Liver (tissue), 9 donors: ENCODE data around the gene LHPP. TPM values are rescaled to one million over a fixed set of nuclear protein-coding genes. Genes with fewer than 3 reads are reported as not detected.

ENCODE experiments used
- DNase-seq: peaks from one replicate; pipeline ENCODE4 v3.0.0-alpha.2; 2017; ENCODE audit warnings: low spot score
- H3K27ac ChIP-seq, 2 donors: one replicate each; pipeline ENCODE4 v1.7.0; 2013; ENCODE audit warnings: inconsistent platforms in 2 of 2, low read length in 2 of 2, control low read depth in 1 of 2, low read depth in 1 of 2, mild to moderate bottlenecking in 1 of 2
- H3K27me3 ChIP-seq, 4 donors: one replicate each; pipeline versions ENCODE4 v1.6.1 to v1.7.0; 2013; ENCODE audit warnings: low read length in 3 of 4, inconsistent platforms in 1 of 4, mild to moderate bottlenecking in 1 of 4, moderate library complexity in 1 of 4; ENCODE audit not compliant: control insufficient read depth in 4 of 4, insufficient read depth in 4 of 4
- H3K36me3 ChIP-seq, 4 donors: one replicate each; pipeline versions ENCODE4 v1.6.1 to v1.7.0; 2013; ENCODE audit warnings: low read length in 3 of 4, mild to moderate bottlenecking in 3 of 4, low read depth in 1 of 4, moderate library complexity in 1 of 4; ENCODE audit not compliant: control insufficient read depth in 4 of 4, insufficient read depth in 3 of 4
- H3K4me1 ChIP-seq, 4 donors: one replicate each; pipeline versions ENCODE4 v1.6.1 to v1.7.0; 2013; ENCODE audit warnings: low read length in 3 of 4, mild to moderate bottlenecking in 3 of 4, moderate library complexity in 1 of 4; ENCODE audit not compliant: control insufficient read depth in 4 of 4, insufficient read depth in 4 of 4
- H3K4me3 ChIP-seq, 3 donors: one replicate each; pipeline versions ENCODE4 v1.6.1 to v1.7.0; 2013; ENCODE audit warnings: low read length in 3 of 3, control low read depth in 1 of 3, low read depth in 1 of 3, mild to moderate bottlenecking in 1 of 3
- H3K9ac ChIP-seq, 2 donors: one replicate each; pipeline ENCODE4 v1.7.0; 2013; ENCODE audit warnings: low read length in 2 of 2, mild to moderate bottlenecking in 2 of 2, moderate library complexity in 2 of 2, control low read depth in 1 of 2, low read depth in 1 of 2
- H3K9me3 ChIP-seq, 4 donors: one replicate each; pipeline versions ENCODE4 v1.6.1 to v1.7.0; 2013; ENCODE audit warnings: low read length in 3 of 4; ENCODE audit not compliant: control insufficient read depth in 4 of 4
- ATF3 ChIP-seq: IDR thresholded peaks from 2 replicates; pipeline ENCODE4 v1.6.1; 2016; ENCODE audit warnings: antibody characterized with exemption
- CTCF ChIP-seq: fragments of 150-350 bp; IDR thresholded peaks from 2 replicates; pipeline ENCODE4 v1.5.1; 2017; ENCODE audit warnings: improper control_type of control experiment, low read depth, low read length; ENCODE audit not compliant: missing input control
- EGR1 ChIP-seq, 2 donors: IDR thresholded peaks; 2 replicates each; pipeline ENCODE4 v1.6.1; 2016 to 2018; ENCODE audit warnings: antibody characterized with exemption in 2 of 2, low read depth in 2 of 2
- FOXA1 ChIP-seq: IDR thresholded peaks from 2 replicates; pipeline ENCODE4 v1.6.1; 2016; ENCODE audit warnings: antibody characterized with exemption
- FOXA2 ChIP-seq: IDR thresholded peaks from 2 replicates; pipeline ENCODE4 v1.6.1; 2016; ENCODE audit warnings: antibody characterized with exemption
- HNF4A ChIP-seq, 2 donors: conservative IDR thresholded peaks; 2 replicates each; pipeline ENCODE4 v1.6.1; 2016; ENCODE audit warnings: antibody characterized with exemption in 2 of 2, mild to moderate bottlenecking in 2 of 2
- HNF4G ChIP-seq: IDR thresholded peaks from 2 replicates; pipeline ENCODE4 v1.6.1; 2016; ENCODE audit warnings: antibody characterized with exemption
- JUND ChIP-seq, 2 donors: IDR thresholded peaks; 2 replicates each; pipeline ENCODE4 v1.6.1; 2016; ENCODE audit warnings: antibody characterized with exemption in 2 of 2
- MAX ChIP-seq: IDR thresholded peaks from 2 replicates; pipeline ENCODE4 v1.6.1; 2016; ENCODE audit warnings: antibody characterized with exemption
- NR2F2 ChIP-seq: IDR thresholded peaks from 2 replicates; pipeline ENCODE4 v1.6.1; 2016; ENCODE audit warnings: antibody characterized with exemption
- RAD21 ChIP-seq, 2 donors: IDR thresholded peaks; 2 replicates each; pipeline ENCODE4 v1.6.1; 2016; ENCODE audit warnings: antibody characterized with exemption in 2 of 2, mild to moderate bottlenecking in 2 of 2
- REST ChIP-seq: IDR thresholded peaks from 2 replicates; pipeline ENCODE4 v1.6.1; 2016; ENCODE audit warnings: antibody characterized with exemption, mild to moderate bottlenecking
- SP1 ChIP-seq: IDR thresholded peaks from 2 replicates; pipeline ENCODE4 v1.6.1; 2018; ENCODE audit warnings: antibody characterized with exemption, mild to moderate bottlenecking
- TAF1 ChIP-seq: conservative IDR thresholded peaks from 2 replicates; pipeline ENCODE4 v1.6.1; 2016; ENCODE audit warnings: antibody characterized with exemption, mild to moderate bottlenecking
- YY1 ChIP-seq: IDR thresholded peaks from 2 replicates; pipeline ENCODE4 v1.6.1; 2016; ENCODE audit warnings: antibody characterized with exemption, mild to moderate bottlenecking
- ZBTB33 ChIP-seq: IDR thresholded peaks from 2 replicates; pipeline ENCODE4 v1.6.1; 2016; ENCODE audit warnings: antibody characterized with exemption
- WGBS: extraction: QIAGEN DNeasy Blood & Tissue Kit; methylation state at CpG from one replicate; pipeline ENCODE4 v1.1.7; 2013; 5-methylcytosine and 5-hydroxymethylcytosine counted together
- polyA plus RNA-seq, 2 donors: library from polyadenylated mRNA; stranded (reverse) in 1 of 2; unstranded in 1 of 2; fragments of 200-250 nt in 1 of 2; fragments of >200 nt in 1 of 2; fragmentation: Nextera tagmentation in 1 of 2; extraction: Ambion mirVana in 1 of 2; gene quantifications; one replicate each; pipeline versions ENCODE4 v1.2.1 to v1.2.3, GENCODE V29; 2013 to 2015
- total RNA-seq, 2 donors: library from RNA; depleted of rRNA; stranded (reverse); fragments of >200 nt; gene quantifications; one replicate each; pipeline ENCODE4 v1.2.3, GENCODE V29; 2014
- donor health status: healthy.
- donor health status: healthy.
- donor health status: healthy.
- donor health status: healthy.
- donor health status: healthy.

The LHPP gene
- total and polyA plus RNA-seq, 4 donors, result 15.9 to 39.9 (median 26.2) TPM

GRCh38 chr10:124572751-124573150 is 111.1 kb downstream of the LHPP start:
- TF ChIP-seq HNF4A (conservative IDR thresholded peaks at IDR 0.05) (no peak), SP1 (no peak), MAX (no peak), YY1 (no peak), NR2F2 (no peak), REST (no peak), FOXA2 (no peak), ZBTB33 (no peak), JUND (IDR thresholded peaks at IDR 0.05) (no peak), TAF1 (no peak), EGR1 (IDR thresholded peaks at IDR 0.05; ENCODE audit: low read depth in 2 of 2) (no peak), RAD21 (IDR thresholded peaks at IDR 0.05) (no peak), CTCF (no peak), FOXA1 (no peak), HNF4G (no peak), ATF3 (no peak)
- no peak overlapping the region for H3K27ac ChIP-seq
- no peak for DNase-seq
- 89% methylated on average over 11 of the region's 11 CpGs for WGBS
- no peaks in the 10 kb centered on the region for H3K4me1 ChIP-seq
- no peaks in the 10 kb centered on the region for H3K27me3 ChIP-seq
- no peak overlapping the region for H3K9ac ChIP-seq
- H3K9me3 ChIP-seq, result no peaks in the 10 kb centered on the region
- no peaks in the 10 kb centered on the region for H3K36me3 ChIP-seq
- H3K4me3 ChIP-seq, result no peak overlapping the region
